A673 (cell line): ENCODE data around the gene ERGIC1. TPM values are rescaled to one million over a fixed set of nuclear protein-coding genes. Genes with fewer than 3 reads are reported as not detected.

Source experiments
- BruUV-seq: library from RNA; stranded (reverse); fragments of 400-500 nt; replicated peaks from 2 replicates; lab custom pipeline; 2021; lab: Mats Ljungman, UMichigan
- CTCF ChIA-PET: fragments of 300-600 bp; sonication (Branson Sonifier 250); formaldehyde crosslinking; loops from one replicate; lab custom pipeline; 2022; ENCODE audit warnings: antibody characterized with exemption; lab: Charles Lee
- POLR2A ChIA-PET: fragments of 300-600 bp; sonication (Branson Sonifier 250); formaldehyde crosslinking; loops from one replicate; lab custom pipeline; 2022; ENCODE audit warnings: antibody characterized with exemption; ENCODE audit not compliant: low non-redundant PET; lab: Charles Lee
- DNase-seq: peaks from one replicate; pipeline ENCODE4 v3.0.0-alpha.2; 2015; ENCODE audit warnings: low spot score
- H3K27ac ChIP-seq: fragments of 200-600 bp; sonication (generic); 2 replicates; pipeline ENCODE4 v1.5.1; 2016; ENCODE audit warnings: mixed run types, low read depth, mild to moderate bottlenecking, mixed read lengths, antibody characterized with exemption, low read length; ENCODE audit not compliant: poor library complexity, severe bottlenecking
- H3K27me3 ChIP-seq: fragments of 200-600 bp; sonication (generic); replicated peaks from 2 replicates; pipeline ENCODE4 v1.6.1; 2017; ENCODE audit warnings: mixed run types, low read depth, mild to moderate bottlenecking, mixed read lengths, antibody characterized with exemption, low read length; ENCODE audit not compliant: insufficient read depth, poor library complexity
- H3K36me3 ChIP-seq: fragments of 200-600 bp; sonication (generic); 2 replicates; pipeline ENCODE4 v1.6.1; 2016; ENCODE audit warnings: mixed run types, mild to moderate bottlenecking, mixed read lengths, antibody characterized with exemption, low read length; ENCODE audit not compliant: insufficient read depth, poor library complexity, severe bottlenecking
- H3K4me1 ChIP-seq: fragments of 200-600 bp; sonication (generic); 2 replicates; pipeline ENCODE4 v1.6.1; 2017; ENCODE audit warnings: mixed run types, mild to moderate bottlenecking, mixed read lengths, antibody characterized with exemption, low read length; ENCODE audit not compliant: insufficient read depth, poor library complexity, severe bottlenecking
- H3K4me3 ChIP-seq: fragments of 200-600 bp; sonication (generic); 2 replicates; pipeline ENCODE4 v1.5.1; 2016; ENCODE audit warnings: low read depth, mixed run types, mild to moderate bottlenecking, mixed read lengths, low read length; ENCODE audit not compliant: poor library complexity, severe bottlenecking
- H3K9me3 ChIP-seq: fragments of 200-600 bp; sonication (generic); 2 replicates; pipeline ENCODE4 v1.6.1; 2016; ENCODE audit warnings: mixed run types, low read depth, mild to moderate bottlenecking, mixed read lengths, antibody characterized with exemption, low read length; ENCODE audit not compliant: poor library complexity, severe bottlenecking
- EZH2 ChIP-seq: fragments of 200-600 bp; sonication (generic); IDR thresholded peaks from 2 replicates; pipeline ENCODE4 v1.6.1; 2017; ENCODE audit warnings: borderline replicate concordance, low read depth, mild to moderate bottlenecking, mixed read lengths, antibody characterized with exemption, low read length; ENCODE audit not compliant: poor library complexity, severe bottlenecking
- intact Hi-C: fragments of 100-400 bp; cut with micrococcal nuclease; formaldehyde crosslinking; loops from one replicate; pipeline ENCODE4 v1.10.0; 2022; ENCODE audit not compliant: unreplicated experiment
- total RNA-seq: library from RNA; stranded (reverse); gene quantifications from 2 replicates; pipeline ENCODE4 v1.2.3, GENCODE V29; 2021
- TF ChIP-seq, protein P1 (sequence below): fragments of 300-800, 200-600 bp; sonication (generic); conservative IDR thresholded peaks from 2 replicates; pipeline ENCODE4 v1.5.1; 2017; ENCODE audit warnings: low read depth, mild to moderate bottlenecking, antibody characterized with exemption, low read length, moderate library complexity, mixed read lengths

Gene ERGIC1
- total RNA-seq, 1 experiment from 2014 or later = 44.2 TPM

DNA sequence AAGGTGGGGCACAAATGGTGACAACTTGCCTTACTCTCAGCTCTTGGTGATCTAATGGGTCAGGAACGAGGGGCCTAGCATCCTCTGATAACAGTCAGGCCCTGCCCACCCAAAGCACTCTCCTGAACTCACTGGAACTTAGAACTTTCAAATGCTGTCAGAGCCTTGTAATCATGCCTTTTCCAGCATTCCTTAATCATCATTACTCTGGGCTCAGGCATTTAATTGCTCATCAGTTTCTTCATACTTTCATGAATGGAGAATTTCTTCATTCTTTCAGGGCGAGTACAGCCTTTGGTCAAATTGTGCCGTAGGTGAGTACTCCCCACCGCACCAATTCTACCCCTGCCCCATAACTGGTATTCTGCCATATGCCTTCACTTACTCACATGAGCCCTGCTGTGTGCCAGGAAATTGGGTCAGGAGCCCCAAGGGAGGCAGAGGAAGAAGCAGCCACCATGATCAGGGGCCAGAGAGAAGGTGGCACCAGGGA is 32.8 kb upstream of the ERGIC1 start:
- intact Hi-C loops = no loop called here
- ChIA-PET POLR2A (no interaction called here), CTCF (no interaction called here)
- no peak for DNase-seq
- no peaks in the 10 kb centered on the region for H3K9me3 ChIP-seq
- no peak overlapping the region for H3K4me3 ChIP-seq
- H3K27ac ChIP-seq = no peak overlapping the region
- no peaks in the 10 kb centered on the region for H3K27me3 ChIP-seq
- H3K4me1 ChIP-seq = no peaks in the 10 kb centered on the region
- TF ChIP-seq EZH2 = no peak
- TF ChIP-seq, protein P1, sequence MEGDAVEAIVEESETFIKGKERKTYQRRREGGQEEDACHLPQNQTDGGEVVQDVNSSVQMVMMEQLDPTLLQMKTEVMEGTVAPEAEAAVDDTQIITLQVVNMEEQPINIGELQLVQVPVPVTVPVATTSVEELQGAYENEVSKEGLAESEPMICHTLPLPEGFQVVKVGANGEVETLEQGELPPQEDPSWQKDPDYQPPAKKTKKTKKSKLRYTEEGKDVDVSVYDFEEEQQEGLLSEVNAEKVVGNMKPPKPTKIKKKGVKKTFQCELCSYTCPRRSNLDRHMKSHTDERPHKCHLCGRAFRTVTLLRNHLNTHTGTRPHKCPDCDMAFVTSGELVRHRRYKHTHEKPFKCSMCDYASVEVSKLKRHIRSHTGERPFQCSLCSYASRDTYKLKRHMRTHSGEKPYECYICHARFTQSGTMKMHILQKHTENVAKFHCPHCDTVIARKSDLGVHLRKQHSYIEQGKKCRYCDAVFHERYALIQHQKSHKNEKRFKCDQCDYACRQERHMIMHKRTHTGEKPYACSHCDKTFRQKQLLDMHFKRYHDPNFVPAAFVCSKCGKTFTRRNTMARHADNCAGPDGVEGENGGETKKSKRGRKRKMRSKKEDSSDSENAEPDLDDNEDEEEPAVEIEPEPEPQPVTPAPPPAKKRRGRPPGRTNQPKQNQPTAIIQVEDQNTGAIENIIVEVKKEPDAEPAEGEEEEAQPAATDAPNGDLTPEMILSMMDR = no peak
- H3K36me3 ChIP-seq = no peaks in the 10 kb centered on the region
- no TSS peak for BruUV-seq

DNA sequence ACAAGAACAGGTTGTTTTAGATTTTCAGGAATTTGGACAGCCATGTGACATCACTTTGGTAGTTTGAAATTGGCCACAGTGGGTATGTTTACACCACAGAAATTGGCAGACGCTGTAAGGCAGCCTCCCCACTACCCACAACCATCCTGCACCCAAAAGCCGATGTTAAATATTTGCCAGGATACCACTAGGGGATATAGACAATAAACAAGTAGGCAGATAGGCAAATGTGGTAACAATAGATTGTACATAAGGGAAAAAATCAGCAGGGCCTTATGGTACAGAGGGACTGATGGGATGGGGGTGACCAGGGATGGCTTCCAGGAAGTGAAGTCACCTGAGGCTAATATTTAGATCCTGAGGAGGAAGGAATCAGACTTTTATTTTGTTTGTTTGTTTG is 31.9 kb upstream of the ERGIC1 start:
- H3K27ac ChIP-seq = no peak overlapping the region

DNA sequence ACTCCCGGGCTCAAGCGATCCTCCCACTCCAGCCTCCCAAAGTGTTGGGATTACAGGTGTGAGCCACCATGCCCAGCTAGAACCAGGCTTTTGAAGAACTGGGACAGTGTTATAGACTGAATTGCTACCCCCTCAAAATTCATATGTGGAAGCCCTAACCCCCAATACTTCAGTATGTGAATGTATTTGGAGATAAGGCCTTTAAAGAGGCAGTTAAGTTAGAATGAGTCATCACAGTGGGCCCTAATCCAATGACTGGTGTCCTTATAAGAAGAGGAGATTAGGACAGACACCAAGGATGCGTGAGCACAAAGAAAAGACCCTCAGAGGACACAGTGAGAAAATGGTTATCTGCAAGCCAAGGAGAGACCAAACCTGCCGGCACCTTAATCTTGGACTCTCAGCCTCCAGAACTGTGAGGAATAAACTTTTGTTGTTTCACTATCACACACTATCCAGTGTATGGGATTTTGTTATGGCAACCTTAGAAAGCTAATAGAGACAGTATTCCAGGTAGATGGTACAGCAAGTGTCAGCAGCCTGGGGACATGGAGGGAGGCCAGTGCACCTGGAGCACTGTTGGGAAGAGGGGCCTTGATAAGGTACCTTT is 31.4 kb upstream of the ERGIC1 start:
- Histone ChIP-seq H3K27ac (no peak overlapping the region), H3K9me3 (no peaks in the 10 kb centered on the region), H3K4me1 (no peaks in the 10 kb centered on the region), H3K36me3 (no peaks in the 10 kb centered on the region), H3K27me3 (no peaks in the 10 kb centered on the region), H3K4me3 (no peak overlapping the region)
- DNase-seq = peak; percentile 28
- BruUV-seq = no TSS peak
- POLR2A ChIA-PET = no interaction called here
- intact Hi-C loops = no loop called here
- TF ChIP-seq, protein P1 = no peak
- TF ChIP-seq EZH2 = no peak
- CTCF ChIA-PET = no interaction called here

More for the DNA sequence above, 31.9 kb upstream of the ERGIC1 start:
- no peaks in the 10 kb centered on the region for H3K4me1 ChIP-seq
- ChIA-PET POLR2A (no interaction called here), CTCF (no interaction called here)
- BruUV-seq = no TSS peak
- no peak overlapping the region for H3K4me3 ChIP-seq
- DNase-seq = no peak
- intact Hi-C loops = no loop called here
- no peaks in the 10 kb centered on the region for H3K9me3 ChIP-seq
- no peaks in the 10 kb centered on the region for H3K36me3 ChIP-seq
- H3K27me3 ChIP-seq = no peaks in the 10 kb centered on the region
- no peak for TF ChIP-seq EZH2
- TF ChIP-seq, protein P1 = no peak
